Psoas muscle (tissue), 8 donors: Measurements from ENCODE around the gene MAP10. TPM values are rescaled to one million over a fixed set of nuclear protein-coding genes. Genes with fewer than 3 reads are reported as not detected.

Experiments used
- ATAC-seq, 4 donors: fragments of 200-7000 bp; cut with Tn5 transposase; one replicate each; pipeline ENCODE4 v1.9.1; 2020; ENCODE audit warnings: moderate library complexity in 3 of 4, mild to moderate bottlenecking in 2 of 4
- DNase-seq, 2 donors: peaks; one replicate each; pipeline ENCODE4 v3.0.0-alpha.2; 2020
- H3K27ac ChIP-seq: fragments of 200-600 bp; one replicate; pipeline ENCODE4 v1.8.0; 2022
- H3K27me3 ChIP-seq, 3 donors: fragments of 200-600 bp in 1 of 3; one replicate each; pipeline versions ENCODE4 v1.6.1 to v1.8.0; 2013 to 2022; ENCODE audit warnings: low read length in 2 of 3, mild to moderate bottlenecking in 2 of 3, moderate library complexity in 1 of 3; ENCODE audit not compliant: insufficient read depth in 3 of 3
- H3K36me3 ChIP-seq, 2 donors: fragments of 200-600 bp in 1 of 2; one replicate each; pipeline versions ENCODE4 v1.6.1 to v1.8.0; 2013 to 2022; ENCODE audit warnings: low read depth in 1 of 2, mild to moderate bottlenecking in 1 of 2, moderate library complexity in 1 of 2; ENCODE audit not compliant: insufficient read depth in 1 of 2
- H3K4me1 ChIP-seq: fragments of 200-600 bp; one replicate; pipeline ENCODE4 v1.8.0; 2022
- H3K4me3 ChIP-seq: fragments of 200-600 bp; one replicate; pipeline ENCODE4 v1.8.0; 2022; ENCODE audit warnings: mild to moderate bottlenecking
- H3K9me3 ChIP-seq: fragments of 200-600 bp; one replicate; pipeline ENCODE4 v1.8.0; 2022
- CTCF ChIP-seq: fragments of 200-600 bp; IDR thresholded peaks from one replicate; pipeline ENCODE4 v1.8.0; 2022; ENCODE audit warnings: antibody characterized with exemption
- WGBS, 3 donors: extraction: QIAGEN DNeasy Blood & Tissue Kit; methylation state at CpG; one replicate each; pipeline versions ENCODE4 v1.1.6 to v1.1.7; 2013; 5-methylcytosine and 5-hydroxymethylcytosine counted together
- intact Hi-C, 2 donors: fragments of 100-400 bp; cut with DNase I; formaldehyde crosslinking; loops; one replicate each; pipeline versions ENCODE4 v1.11.0 to v1.14.2; 2022
- polyA plus RNA-seq, 3 donors: library from polyadenylated mRNA; stranded (reverse); fragments of 200-250 nt; gene quantifications; one replicate each; pipeline ENCODE4 v1.2.3, GENCODE V29; 2013
- total RNA-seq, 4 donors: library from RNA; stranded (reverse); fragmentation: NEBNext Ultra II Directional in 2 of 4; extraction: Animal tissue kit (Norgen Biotek cat#: 25700) in 2 of 4; gene quantifications; one replicate each; pipeline versions ENCODE4 v1.2.1 to v1.2.4, GENCODE V29; 2021 to 2023
- donor health status: healthy with polysubstance abuse.
- donor health status: DM: no; HTN: no; CAD: no; lungs with moderate emphysema.
- donor health status: Bipolar disorder and iron deficiency.
- donor health status: healthy.
- donor health status: DM: yes; HTN: yes; CAD: no.
- donor health status: DM: no; HTN: no; CAD: no.
- donor health status: DM: no; HTN: no; CAD: no.
- donor health status: DM: yes; HTN: yes; CAD: no.

Gene MAP10
- total and polyA plus RNA-seq, 7 donors: 0.84 to 4.0 (median 2.1) TPM

- Histone ChIP-seq H3K27me3 (no peaks in the 10 kb centered on the region), H3K27ac (peak overlapping the region; percentile 90), H3K9me3 (no peaks in the 10 kb centered on the region), H3K4me1 (peaks cover 18% of the 10 kb centered on the region), H3K36me3 (no peaks in the 10 kb centered on the region), H3K4me3 (no peak overlapping the region)
- no peak for ATAC-seq
- intact Hi-C loops: no loop called here
- DNase-seq: no peak
- no peak for TF ChIP-seq CTCF
- WGBS, 3 donors: 49 to 79% (median 52%) methylated on average over 1 of the region's 1 CpG
Measured at GRCh38 chr1:232766904-232767303, 38.3 kb upstream of the MAP10 start.

DNA sequence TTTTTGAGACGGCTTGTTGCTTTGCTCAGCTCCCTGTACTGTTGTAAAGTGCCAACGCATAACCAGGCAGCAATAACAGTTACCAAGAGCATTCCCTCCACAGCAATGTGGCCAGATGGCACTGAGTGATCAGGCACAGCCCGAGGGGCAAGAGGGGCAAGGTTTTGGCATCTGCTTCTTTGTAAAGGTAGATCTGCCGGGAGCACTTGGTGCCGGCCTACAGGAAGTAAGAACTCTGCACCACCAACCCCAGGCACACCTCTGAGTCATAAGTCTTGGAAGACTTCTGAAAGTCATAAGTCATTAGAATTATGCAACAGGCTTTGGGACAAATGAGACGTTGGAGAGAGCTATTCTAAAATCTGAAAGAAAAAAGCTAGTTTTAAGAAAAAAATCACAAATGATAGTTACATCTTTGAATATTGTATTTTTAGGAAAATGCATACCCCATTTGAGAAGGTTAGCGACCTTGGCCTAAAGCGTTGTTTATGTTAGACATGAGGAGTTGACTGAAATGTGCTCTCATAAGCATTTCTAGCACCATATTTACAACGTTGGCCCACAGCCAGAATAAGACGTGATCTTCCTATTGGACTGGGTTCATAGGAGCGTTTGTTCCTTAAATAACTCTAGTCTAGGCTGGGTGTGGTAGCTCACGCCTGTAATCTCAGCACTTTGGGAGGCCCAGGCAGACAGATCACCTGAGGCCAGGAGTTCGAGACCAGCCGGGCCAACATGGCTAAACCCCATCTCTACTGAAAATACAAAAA, 37.7 kb upstream of the MAP10 start:
- Histone ChIP-seq H3K4me3 (no peak overlapping the region), H3K9me3 (no peaks in the 10 kb centered on the region), H3K36me3 (no peaks in the 10 kb centered on the region), H3K27me3 (no peaks in the 10 kb centered on the region), H3K27ac (peak overlapping the region; percentile 90), H3K4me1 (peaks cover 18% of the 10 kb centered on the region)
- peak; percentile 37 to 61 for DNase-seq
- WGBS, 3 donors: 35 to 56% (median 38%) methylated on average over 14 of the region's 14 CpGs
- TF ChIP-seq CTCF: no peak
- intact Hi-C loops: no loop called here
- ATAC-seq: peak; percentile 83 to 95 (median 88)

GRCh38 chr1:232768793-232769192, 36.4 kb upstream of the MAP10 start:
- intact Hi-C loops: no loop called here

GRCh38 chr1:232769733-232770132, 35.5 kb upstream of the MAP10 start:
- no peak for TF ChIP-seq CTCF
- WGBS, 3 donors: 69 to 78% (median 72%) methylated on average over 2 of the region's 2 CpGs

More at GRCh38 chr1:232768793-232769192, 36.4 kb upstream of the MAP10 start:
- H3K27me3 ChIP-seq: no peaks in the 10 kb centered on the region
- peak overlapping the region; percentile 90 for H3K27ac ChIP-seq
- H3K36me3 ChIP-seq: no peaks in the 10 kb centered on the region
- ATAC-seq (no peak), DNase-seq (no peak)
- TF ChIP-seq CTCF: no peak
- H3K9me3 ChIP-seq: no peaks in the 10 kb centered on the region
- peaks cover 18% of the 10 kb centered on the region for H3K4me1 ChIP-seq
- 89 to 94% (median 92%) methylated on average over 2 of the region's 2 CpGs for WGBS, 3 donors
- H3K4me3 ChIP-seq: no peak overlapping the region

DNA sequence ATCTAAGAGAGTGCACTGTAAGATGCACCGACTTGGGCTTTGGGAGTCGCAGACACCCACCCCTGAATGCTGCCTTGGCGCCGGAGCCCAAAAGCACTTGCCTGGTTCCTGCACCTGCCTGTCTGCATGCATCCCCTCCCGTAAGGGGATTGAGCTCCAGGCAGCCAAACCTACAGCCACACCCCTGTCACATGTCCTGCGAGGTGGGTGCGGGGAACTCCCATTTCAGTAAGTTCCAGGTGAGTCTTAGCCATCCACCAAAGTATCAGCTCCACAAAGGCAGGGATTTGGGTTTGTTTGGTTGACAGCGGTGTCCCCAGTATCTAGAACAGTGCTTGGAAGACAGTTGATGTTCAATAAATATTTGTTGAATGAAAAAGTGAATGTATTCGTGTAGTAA, 31.5 kb upstream of the MAP10 start:
- no peaks in the 10 kb centered on the region for H3K9me3 ChIP-seq
- intact Hi-C loops: no loop called here
- WGBS, 3 donors: 94 to 96% (median 95%) methylated on average over 9 of the region's 9 CpGs
- TF ChIP-seq CTCF: no peak
- H3K4me3 ChIP-seq: no peak overlapping the region
- no peak overlapping the region for H3K27ac ChIP-seq
- ATAC-seq: no peak
- no peaks in the 10 kb centered on the region for H3K27me3 ChIP-seq
- peaks cover 9% of the 10 kb centered on the region for H3K4me1 ChIP-seq
- DNase-seq: no peak
- H3K36me3 ChIP-seq: no peaks in the 10 kb centered on the region

More at GRCh38 chr1:232769733-232770132, 35.5 kb upstream of the MAP10 start:
- no peaks in the 10 kb centered on the region for H3K36me3 ChIP-seq
- intact Hi-C loops: no loop called here
- H3K27ac ChIP-seq: peak overlapping the region; percentile 90
- no peaks in the 10 kb centered on the region for H3K27me3 ChIP-seq
- no peaks in the 10 kb centered on the region for H3K9me3 ChIP-seq
- H3K4me1 ChIP-seq: peaks cover 18% of the 10 kb centered on the region
- ATAC-seq (no peak), DNase-seq (no peak)
- no peak overlapping the region for H3K4me3 ChIP-seq
